GM12878 (cell line): Measurements from ENCODE around the gene OR1F1. TPM values are rescaled to one million over a fixed set of nuclear protein-coding genes. Genes with fewer than 3 reads are reported as not detected.

Experiments
- ASH2L ChIP-seq: fragments of 300-600, 200-600 bp; sonication (generic); IDR thresholded peaks from 2 replicates; pipeline ENCODE4 v1.6.1; 2017; ENCODE audit warnings: low read depth, mild to moderate bottlenecking, borderline replicate concordance
- BCL11A ChIP-seq: IDR thresholded peaks from 2 replicates; pipeline ENCODE4 v1.6.1; 2011; ENCODE audit warnings: low read depth, low read length
- EGR1 ChIP-seq, 2 experiments: IDR thresholded peaks; 1 replicate in 1 of 2; 2 replicates in 1 of 2; pipeline ENCODE4 v1.6.1; 2011 to 2012; ENCODE audit warnings: low read depth in 2 of 2, low read length in 2 of 2, borderline replicate concordance in 1 of 2, mild to moderate bottlenecking in 1 of 2, moderate library complexity in 1 of 2
- EP300 ChIP-seq, 2 experiments: fragments of 150-350 bp in 1 of 2; IDR thresholded peaks; 2 replicates each; pipeline ENCODE4 v1.6.1; 2011 to 2012; ENCODE audit warnings: low read depth in 2 of 2, low read length in 2 of 2, borderline replicate concordance in 1 of 2, improper control_type of control experiment in 1 of 2, inconsistent platforms in 1 of 2; ENCODE audit not compliant: control insufficient read depth in 1 of 2
- IRF3 ChIP-seq: fragments of 450-650 bp; IDR thresholded peaks from 2 replicates; pipeline ENCODE4 v1.6.1; 2014; ENCODE audit warnings: mild to moderate bottlenecking
- MYC ChIP-seq: IDR thresholded peaks from 2 replicates; pipeline ENCODE4 v1.6.1; 2011; ENCODE audit warnings: mild to moderate bottlenecking, low read length, moderate library complexity, inconsistent platforms; ENCODE audit not compliant: insufficient read depth, insufficient replicate concordance, insufficient read length, severe bottlenecking
- NFYB ChIP-seq: IDR thresholded peaks from 2 replicates; pipeline ENCODE4 v1.6.1; 2011; ENCODE audit warnings: low read depth, mild to moderate bottlenecking, low read length, improper control_type of control experiment, moderate library complexity; ENCODE audit not compliant: insufficient read depth
- PAX8 ChIP-seq: fragments of 450-650 bp; IDR thresholded peaks from 2 replicates; pipeline ENCODE4 v1.6.1; 2017; ENCODE audit warnings: mild to moderate bottlenecking, moderate library complexity
- PML ChIP-seq: IDR thresholded peaks from 2 replicates; pipeline ENCODE4 v1.6.1; 2012; ENCODE audit warnings: low read length, inconsistent platforms
- SMAD1 ChIP-seq: fragments of 450-650 bp; IDR thresholded peaks from 2 replicates; pipeline ENCODE4 v1.6.1; 2018; ENCODE audit warnings: mild to moderate bottlenecking, low read depth; ENCODE audit not compliant: partially characterized antibody
- SMAD5 ChIP-seq: IDR thresholded peaks from 2 replicates; pipeline ENCODE4 v1.6.1; 2016; ENCODE audit warnings: antibody characterized with exemption, low read depth
- TBL1XR1 ChIP-seq: IDR thresholded peaks from 2 replicates; pipeline ENCODE4 v1.6.1; 2012; ENCODE audit warnings: low read depth, low read length, improper control_type of control experiment
- ZNF217 ChIP-seq: fragments of 450-650 bp; IDR thresholded peaks from 2 replicates; pipeline ENCODE4 v1.6.1; 2017; ENCODE audit warnings: antibody characterized with exemption, mild to moderate bottlenecking
- polyA plus RNA-seq, 11 experiments: library from polyadenylated mRNA; depleted of rRNA in 4 of 11; unstranded in 6 of 11; stranded (reverse) in 5 of 11; fragments of >200 nt; fragmentation: Nextera tagmentation in 4 of 11; fragmentation: Illumina TruSeq in 1 of 11; extraction: Ambion mirVana in 4 of 11; extraction: Trizol in 1 of 11; gene quantifications; 1 replicate in 1 of 11; 2 replicates in 10 of 11; pipeline versions ENCODE4 v1.2.1 to v1.2.3, GENCODE V29; 2011 to 2016; ENCODE audit warnings: inconsistent platforms in 2 of 11, missing spikeins in 2 of 11, low read depth in 1 of 11
- total RNA-seq, 4 experiments: library from RNA; depleted of rRNA in 3 of 4; stranded (reverse); fragments of >200 nt in 3 of 4; fragmentation: Illumina TruSeq in 1 of 4; extraction: Trizol in 1 of 4; gene quantifications; 2 replicates each; pipeline versions ENCODE4 v1.2.1 to v1.2.3, GENCODE V29; 2013 to 2021

The OR1F1 gene
- total and polyA plus RNA-seq, 10 of the 15 experiments (the other 5 are each of a cell fraction or from before 2014, with no cell fraction given) = 0.10 to 0.14 (median 0.12) TPM; not detected in 7

GRCh38 chr16:3188925-3189825 lies 1.2 kb downstream of the OR1F1 start (continued):
- TF ChIP-seq BCL11A (no peak), IRF3 (no peak), SMAD1 (no peak), ASH2L (peak; percentile 59; the same call in 1 of the 2 replicates), PML (no peak), EP300 (IDR thresholded peaks at IDR 0.05; ENCODE audit: borderline replicate concordance in 1 of 2, control insufficient read depth in 1 of 2, low read depth in 2 of 2, low read length in 2 of 2) (no peak), NFYB (peak; percentile 44; the same call in 1 of the 2 replicates), EGR1 (IDR thresholded peaks at IDR 0.05; ENCODE audit: borderline replicate concordance in 1 of 2, low read depth in 2 of 2, low read length in 2 of 2) (peak in 1 of 2 experiments; percentile 60; a peak in 2 of 3 replicates), PAX8 (no peak), MYC (no peak), TBL1XR1 (no peak), SMAD5 (no peak), ZNF217 (peak; percentile 31; the same call in 1 of the 2 replicates)
